Testis (tissue), 2 donors: ENCODE measurements around the gene AFG1L.

Experiments
- POLR2A ChIP-seq: fragments of 450-650 bp; IDR thresholded peaks from one replicate; pipeline ENCODE4 v1.6.1; 2017; ENCODE audit warnings: antibody characterized with exemption, mild to moderate bottlenecking, moderate library complexity
- TF ChIP-seq, protein P1 (sequence below), 3 experiments: fragments of 450-650 bp in 2 of 3; fragments of 200-600 bp in 1 of 3; sonication (generic) in 1 of 3; IDR thresholded peaks; one replicate each; pipeline ENCODE4 v1.5.1; 2016 to 2019; ENCODE audit warnings: antibody characterized with exemption in 3 of 3, mild to moderate bottlenecking in 2 of 3, moderate library complexity in 1 of 3

DNA sequence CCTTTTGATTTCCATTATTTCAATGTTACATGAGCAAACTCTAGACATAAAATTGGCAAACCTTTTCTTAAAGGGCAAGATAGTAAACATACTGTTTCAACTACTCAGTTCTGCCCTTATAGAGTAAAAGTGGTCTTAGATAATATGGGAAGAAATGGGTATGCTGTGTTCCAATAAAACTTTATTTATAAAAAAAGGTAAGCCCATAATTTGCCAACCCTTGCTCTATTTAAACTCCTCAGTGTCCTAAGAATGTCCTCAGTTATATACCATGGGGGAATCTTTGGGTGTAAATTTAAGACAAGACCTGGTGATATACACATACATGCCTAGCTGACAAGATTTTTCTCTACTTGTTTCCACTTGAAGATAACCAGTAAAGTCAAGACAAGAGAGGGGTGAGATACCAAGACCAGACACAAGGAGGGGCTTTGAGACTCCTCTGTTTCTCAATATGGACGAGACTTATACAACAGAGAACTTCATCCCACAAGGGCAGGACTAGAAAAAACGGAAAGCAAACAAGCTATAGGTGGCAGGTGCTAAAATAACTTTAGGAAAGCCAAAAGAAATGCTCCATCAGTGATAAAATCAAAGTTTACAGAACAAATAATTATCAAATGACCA, 44.5 kb upstream of the AFG1L start:
- TF ChIP-seq, protein P1, sequence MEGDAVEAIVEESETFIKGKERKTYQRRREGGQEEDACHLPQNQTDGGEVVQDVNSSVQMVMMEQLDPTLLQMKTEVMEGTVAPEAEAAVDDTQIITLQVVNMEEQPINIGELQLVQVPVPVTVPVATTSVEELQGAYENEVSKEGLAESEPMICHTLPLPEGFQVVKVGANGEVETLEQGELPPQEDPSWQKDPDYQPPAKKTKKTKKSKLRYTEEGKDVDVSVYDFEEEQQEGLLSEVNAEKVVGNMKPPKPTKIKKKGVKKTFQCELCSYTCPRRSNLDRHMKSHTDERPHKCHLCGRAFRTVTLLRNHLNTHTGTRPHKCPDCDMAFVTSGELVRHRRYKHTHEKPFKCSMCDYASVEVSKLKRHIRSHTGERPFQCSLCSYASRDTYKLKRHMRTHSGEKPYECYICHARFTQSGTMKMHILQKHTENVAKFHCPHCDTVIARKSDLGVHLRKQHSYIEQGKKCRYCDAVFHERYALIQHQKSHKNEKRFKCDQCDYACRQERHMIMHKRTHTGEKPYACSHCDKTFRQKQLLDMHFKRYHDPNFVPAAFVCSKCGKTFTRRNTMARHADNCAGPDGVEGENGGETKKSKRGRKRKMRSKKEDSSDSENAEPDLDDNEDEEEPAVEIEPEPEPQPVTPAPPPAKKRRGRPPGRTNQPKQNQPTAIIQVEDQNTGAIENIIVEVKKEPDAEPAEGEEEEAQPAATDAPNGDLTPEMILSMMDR (IDR thresholded peaks at IDR 0.05) = no peak
- no peak for TF ChIP-seq POLR2A
